ENCODE measurements around the gene CDV3. TPM values are rescaled to one million over a fixed set of nuclear protein-coding genes. Genes with fewer than 3 reads are reported as not detected.
A peak's percentile ranks its signal among the peaks of the same experiment; 100 is the strongest.
"Not testable (repeated sequence)": the region's sequence is repeated elsewhere in the genome, so short reads cannot be mapped to it uniquely, and the experiment has no call there.

The CDV3 gene
- total RNA-seq, 1 donor from 2014 or later, result 184 TPM

DNA sequence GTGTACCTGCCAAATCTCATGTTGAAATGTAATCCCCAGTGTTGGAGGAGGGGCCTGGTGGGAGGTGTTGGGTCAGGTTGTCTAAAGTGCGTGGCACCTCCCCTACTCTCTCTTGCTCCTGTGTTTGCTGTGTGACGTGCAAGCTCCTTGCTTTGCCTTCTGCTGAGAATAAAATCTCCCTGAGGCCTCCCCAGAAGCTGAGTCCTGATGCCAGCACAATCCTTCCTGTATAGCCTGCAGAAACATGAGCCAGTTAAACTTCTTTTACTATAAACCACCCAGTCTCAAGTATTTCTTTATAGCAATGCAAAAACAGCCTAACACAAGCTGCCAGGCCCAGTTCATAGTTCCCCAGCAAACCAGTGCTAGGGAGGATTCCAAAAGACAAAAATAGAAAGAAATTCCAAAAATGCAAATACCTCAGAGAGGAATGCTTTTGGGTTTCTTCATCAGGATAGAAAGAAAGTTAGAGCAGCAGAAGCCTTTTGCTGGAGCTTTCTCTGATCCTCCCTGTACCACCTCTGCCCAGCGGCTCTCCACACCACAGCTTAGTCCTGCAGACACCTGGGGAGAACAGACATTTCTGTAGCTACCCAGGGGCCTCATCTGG, 25.9 kb upstream of the CDV3 start:
- Histone ChIP-seq H3K27ac (peak overlapping the region; percentile 67), H3K36me3 (no peaks in the 10 kb centered on the region), H3K4me1 (peaks cover 5% of the 10 kb centered on the region), H3K27me3 (no peaks in the 10 kb centered on the region), H3K9me3 (no peaks in the 10 kb centered on the region), H3K4me3 (no peak overlapping the region)
- intact Hi-C loops (cut with DNase I), result no loop called here
- DNase-seq, result peak; percentile 72
- TF ChIP-seq, protein P1, sequence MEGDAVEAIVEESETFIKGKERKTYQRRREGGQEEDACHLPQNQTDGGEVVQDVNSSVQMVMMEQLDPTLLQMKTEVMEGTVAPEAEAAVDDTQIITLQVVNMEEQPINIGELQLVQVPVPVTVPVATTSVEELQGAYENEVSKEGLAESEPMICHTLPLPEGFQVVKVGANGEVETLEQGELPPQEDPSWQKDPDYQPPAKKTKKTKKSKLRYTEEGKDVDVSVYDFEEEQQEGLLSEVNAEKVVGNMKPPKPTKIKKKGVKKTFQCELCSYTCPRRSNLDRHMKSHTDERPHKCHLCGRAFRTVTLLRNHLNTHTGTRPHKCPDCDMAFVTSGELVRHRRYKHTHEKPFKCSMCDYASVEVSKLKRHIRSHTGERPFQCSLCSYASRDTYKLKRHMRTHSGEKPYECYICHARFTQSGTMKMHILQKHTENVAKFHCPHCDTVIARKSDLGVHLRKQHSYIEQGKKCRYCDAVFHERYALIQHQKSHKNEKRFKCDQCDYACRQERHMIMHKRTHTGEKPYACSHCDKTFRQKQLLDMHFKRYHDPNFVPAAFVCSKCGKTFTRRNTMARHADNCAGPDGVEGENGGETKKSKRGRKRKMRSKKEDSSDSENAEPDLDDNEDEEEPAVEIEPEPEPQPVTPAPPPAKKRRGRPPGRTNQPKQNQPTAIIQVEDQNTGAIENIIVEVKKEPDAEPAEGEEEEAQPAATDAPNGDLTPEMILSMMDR (IDR thresholded peaks at IDR 0.05), result no peak
- peak; percentile 93 for ATAC-seq

DNA sequence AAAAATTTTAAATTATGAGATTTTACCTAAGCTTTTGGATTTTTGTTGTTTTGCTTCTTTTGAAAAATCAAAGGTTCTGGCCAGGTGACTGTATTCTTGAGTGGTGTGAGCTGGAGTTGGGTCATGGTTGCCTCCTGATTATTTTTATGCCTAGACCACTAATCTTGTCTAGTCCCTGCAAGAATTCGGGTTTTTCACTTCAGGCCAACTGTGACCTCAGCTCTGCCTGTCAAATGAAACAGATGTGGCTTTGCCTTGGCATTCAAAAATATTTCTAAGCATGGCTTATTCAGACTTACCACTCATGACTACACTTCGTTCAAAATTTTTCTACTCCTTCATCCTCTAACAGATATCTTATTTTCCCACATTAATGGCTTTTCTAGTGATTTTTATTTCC, 25.4 kb upstream of the CDV3 start:
- peak overlapping the region; percentile 67 for H3K27ac ChIP-seq
- no peak for ATAC-seq
- no peaks in the 10 kb centered on the region for H3K36me3 ChIP-seq
- peaks cover 5% of the 10 kb centered on the region for H3K4me1 ChIP-seq
- DNase-seq, result no peak
- no peaks in the 10 kb centered on the region for H3K27me3 ChIP-seq
- intact Hi-C loops (cut with DNase I), result no loop called here
- H3K4me3 ChIP-seq, result no peak overlapping the region
- TF ChIP-seq, protein P1 (IDR thresholded peaks at IDR 0.05), result no peak
- H3K9me3 ChIP-seq, result no peaks in the 10 kb centered on the region

DNA sequence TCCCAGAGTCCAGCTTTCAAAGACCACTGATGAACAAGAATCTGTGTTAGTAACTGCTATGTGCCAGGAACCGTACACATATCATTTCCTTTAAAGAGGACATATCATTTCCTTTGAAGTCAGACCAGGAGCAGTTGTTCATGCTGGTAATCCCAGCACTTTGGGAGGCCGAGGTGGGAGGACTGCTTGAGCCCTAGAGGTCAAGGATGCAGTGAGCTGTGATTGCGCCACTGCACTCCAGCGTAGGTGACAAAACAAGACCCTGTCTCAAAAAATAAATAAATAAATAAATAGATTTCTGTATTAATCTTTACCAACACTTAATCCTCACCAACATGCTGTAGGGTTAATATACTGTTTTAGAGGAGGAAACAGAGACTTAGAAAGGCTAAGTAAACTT, 23.9 kb upstream of the CDV3 start:
- intact Hi-C loops (cut with DNase I), result no loop called here
- H3K9me3 ChIP-seq, result no peaks in the 10 kb centered on the region
- no peak overlapping the region for H3K27ac ChIP-seq
- no peaks in the 10 kb centered on the region for H3K27me3 ChIP-seq
- ATAC-seq, result no peak
- no peaks in the 10 kb centered on the region for H3K36me3 ChIP-seq
- TF ChIP-seq, protein P1 (IDR thresholded peaks at IDR 0.05), result no peak
- H3K4me1 ChIP-seq, result peaks cover 5% of the 10 kb centered on the region
- no peak for DNase-seq
- no peak overlapping the region for H3K4me3 ChIP-seq

DNA sequence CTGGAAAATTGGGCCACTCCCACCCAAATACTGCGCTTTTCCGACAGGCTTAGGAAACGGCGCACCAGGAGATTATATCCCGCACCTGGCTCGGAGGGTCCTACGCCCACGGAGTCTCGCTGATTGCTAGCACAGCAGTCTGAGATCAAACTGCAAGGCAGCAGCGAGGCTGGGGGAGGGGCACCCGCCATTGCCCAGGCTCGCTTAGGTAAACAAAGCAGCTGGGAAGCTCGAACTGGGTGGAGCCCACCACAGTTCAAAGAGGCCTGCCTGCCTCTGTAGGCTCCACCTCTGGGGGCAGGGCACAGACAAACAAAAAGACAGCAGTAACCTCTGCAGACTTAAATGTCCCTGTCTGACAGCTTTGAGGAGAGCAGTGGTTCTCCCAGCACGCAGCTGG, 21.9 kb upstream of the CDV3 start:
- H3K27ac ChIP-seq; H3K4me3 ChIP-seq; H3K4me1 ChIP-seq; H3K9me3 ChIP-seq; ATAC-seq; intact Hi-C loops (cut with DNase I); H3K27me3 ChIP-seq; DNase-seq; H3K36me3 ChIP-seq: not testable (repeated sequence)

DNA sequence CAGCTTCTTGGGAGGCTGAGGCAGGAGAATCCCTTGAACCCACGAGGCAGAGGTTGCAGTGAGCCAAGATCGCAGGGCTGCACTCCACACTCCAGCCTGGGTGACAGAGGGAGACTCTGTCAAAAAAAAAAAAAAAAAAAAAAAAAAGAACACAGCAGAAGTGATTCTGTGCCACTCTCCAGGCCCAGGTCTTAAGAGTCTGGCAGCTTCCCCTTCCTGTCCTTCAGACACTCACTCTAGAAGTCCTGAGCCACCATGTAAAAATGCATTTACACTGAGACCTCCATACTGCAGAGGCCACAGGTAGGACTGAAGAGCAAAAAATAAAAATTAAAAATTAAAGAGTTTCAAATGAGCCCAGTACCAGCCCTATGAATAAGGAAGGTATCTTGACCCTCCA, 11.8 kb upstream of the CDV3 start:
- intact Hi-C loops (cut with DNase I), result no loop called here
- no peaks in the 10 kb centered on the region for H3K27me3 ChIP-seq
- no peaks in the 10 kb centered on the region for H3K9me3 ChIP-seq
- ATAC-seq (no peak), DNase-seq (no peak)
- TF ChIP-seq, protein P1 (IDR thresholded peaks at IDR 0.05), result no peak
- no peak overlapping the region for H3K27ac ChIP-seq
- no peaks in the 10 kb centered on the region for H3K4me1 ChIP-seq
- no peaks in the 10 kb centered on the region for H3K36me3 ChIP-seq
- H3K4me3 ChIP-seq, result no peak overlapping the region

DNA sequence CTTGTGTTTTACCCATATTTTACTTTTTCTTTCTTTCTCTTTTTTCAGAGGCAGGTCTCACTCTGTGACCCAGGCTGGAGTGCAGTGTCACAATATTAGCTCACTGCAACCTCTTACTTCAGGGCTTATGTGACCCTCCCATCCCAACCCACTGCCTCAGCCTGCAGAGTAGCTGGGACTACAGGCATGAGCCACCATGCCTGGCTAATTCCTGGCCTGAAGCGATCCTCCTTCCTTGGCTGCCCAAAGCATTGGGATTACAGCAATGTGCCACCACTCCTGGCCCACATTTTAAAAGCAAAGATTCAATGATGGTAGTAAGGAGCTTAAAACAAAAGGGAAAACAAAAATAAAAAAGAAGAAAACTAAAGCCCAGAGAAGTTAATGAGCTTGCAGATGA, 11.1 kb upstream of the CDV3 start:
- intact Hi-C loops (cut with DNase I), result no loop called here
- Histone ChIP-seq H3K4me1 (no peaks in the 10 kb centered on the region), H3K36me3 (no peaks in the 10 kb centered on the region), H3K9me3 (no peaks in the 10 kb centered on the region), H3K27me3 (no peaks in the 10 kb centered on the region), H3K4me3 (no peak overlapping the region), H3K27ac (no peak overlapping the region)
- ATAC-seq (no peak), DNase-seq (no peak)
- TF ChIP-seq, protein P1 (IDR thresholded peaks at IDR 0.05), result no peak

All from upper lobe of right lung (tissue), 1 donor.